CD4-positive, alpha-beta T cell (primary cell): ENCODE data around the gene TPCN2. TPM values are rescaled to one million over a fixed set of nuclear protein-coding genes. Genes with fewer than 3 reads are reported as not detected.

Source experiments
- ATAC-seq: fragments of 200-7000 bp; cut with Tn5 transposase; one replicate; pipeline ENCODE4 v1.10.0; 2022; ENCODE audit warnings: mild to moderate bottlenecking; ENCODE audit not compliant: poor library complexity
- CTCF ChIA-PET: fragments of 350-600 bp; sonication (Branson Sonifier 250); formaldehyde crosslinking; loops from one replicate; lab custom pipeline; 2021; ENCODE audit warnings: antibody characterized with exemption, inconsistent platforms; lab: Charles Lee
- POLR2A ChIA-PET: fragments of 350-600 bp; sonication (Branson Sonifier 250); formaldehyde crosslinking; loops from one replicate; lab custom pipeline; 2021; ENCODE audit warnings: antibody characterized with exemption, inconsistent platforms; lab: Charles Lee
- DNase-seq, 14 experiments: peaks; one replicate each; pipeline ENCODE4 v3.0.0-alpha.2; 2013 to 2020; ENCODE audit warnings: mixed read lengths in 2 of 14
- H3K27ac ChIP-seq, 2 donors: one replicate each; pipeline versions ENCODE4 v1.5.1 to v1.7.0; 2013; ENCODE audit warnings: low read length in 2 of 2, low read depth in 1 of 2, mild to moderate bottlenecking in 1 of 2
- H3K27me3 ChIP-seq, 2 experiments: 1 replicate in 1 of 2; 2 replicates in 1 of 2; pipeline versions ENCODE4 v1.6.1 to v1.7.0; 2013; ENCODE audit warnings: low read length in 2 of 2, control low read depth in 1 of 2, mild to moderate bottlenecking in 1 of 2, moderate library complexity in 1 of 2; ENCODE audit not compliant: insufficient read depth in 2 of 2, control insufficient read depth in 1 of 2
- H3K36me3 ChIP-seq: one replicate; pipeline ENCODE4 v1.6.1; 2013; ENCODE audit warnings: low read length, control low read depth; ENCODE audit not compliant: insufficient read depth
- H3K4me1 ChIP-seq: one replicate; pipeline ENCODE4 v1.6.1; 2013; ENCODE audit warnings: low read length, control low read depth; ENCODE audit not compliant: insufficient read depth
- H3K4me3 ChIP-seq: one replicate; pipeline ENCODE4 v1.5.1; 2013; ENCODE audit warnings: mild to moderate bottlenecking, low read length, moderate library complexity
- H3K9me3 ChIP-seq, 2 experiments: 1 replicate in 1 of 2; 2 replicates in 1 of 2; pipeline versions ENCODE4 v1.6.1 to v1.7.0; 2013; ENCODE audit warnings: low read length in 2 of 2, mild to moderate bottlenecking in 2 of 2, control low read depth in 1 of 2, moderate library complexity in 1 of 2; ENCODE audit not compliant: control insufficient read depth in 1 of 2, insufficient read depth in 1 of 2
- H3K27ac Mint-ChIP-seq: one replicate; pipeline ENCODE4 v1.8.0; 2020; ENCODE audit warnings: mixed read lengths
- H3K27me3 Mint-ChIP-seq: one replicate; pipeline ENCODE4 v1.8.0; 2021; ENCODE audit warnings: mixed read lengths
- H3K36me3 Mint-ChIP-seq: one replicate; pipeline ENCODE4 v1.8.0; 2021; ENCODE audit warnings: low read depth, mixed read lengths
- H3K4me1 Mint-ChIP-seq: one replicate; pipeline ENCODE4 v1.8.0; 2021; ENCODE audit warnings: low read depth, mixed read lengths
- H3K4me3 Mint-ChIP-seq: one replicate; pipeline ENCODE4 v1.8.0; 2020; ENCODE audit warnings: mild to moderate bottlenecking, mixed read lengths
- H3K9me3 Mint-ChIP-seq: one replicate; pipeline ENCODE4 v1.8.0; 2020; ENCODE audit warnings: mixed read lengths
- CTCF ChIP-seq: fragments of 200-600 bp; IDR thresholded peaks from one replicate; pipeline ENCODE4 v1.8.0; 2022; ENCODE audit warnings: antibody characterized with exemption, mild to moderate bottlenecking
- intact Hi-C, 2 experiments: fragments of 100-400 bp; cut with DNase I in 1 of 2; cut with micrococcal nuclease in 1 of 2; formaldehyde crosslinking; loops; one replicate each; pipeline versions ENCODE4 v1.15.1 to v1.9.0; 2023 to 2025; cut with DNase I, micrococcal nuclease
- total RNA-seq, 174 experiments: library from RNA in 2 of 174; stranded (reverse) in 2 of 174; gene quantifications; one replicate each; pipeline ENCODE4 v1.2.3 and lab custom pipeline; 2021 to 2026

TPCN2 gene
- total RNA-seq, 2 experiments from 2014 or later: 10.2 to 11.5 TPM

GRCh38 chr11:69104856-69105395 is 56.2 kb downstream of the TPCN2 start:
- intact Hi-C loops: loop anchor here in 1 of 2 experiments (5.0 to 10.0 kb wide), 2 partner anchors 107 to 190 kb away; partner anchors contain the start of gene MYEOV
- CTCF ChIA-PET: no interaction called here

GRCh38 chr11:69105461-69106030 is 56.8 kb downstream of the TPCN2 start:
- POLR2A ChIA-PET: no interaction called here
- H3K27me3 Mint-ChIP-seq: no peaks in the 10 kb centered on the region
- intact Hi-C loops: loop anchor here in 1 of 2 experiments (10.0 kb wide), 1 partner anchor 189 kb away; the partner anchor contains the start of gene MYEOV
- peaks cover 7% of the 10 kb centered on the region for H3K4me1 Mint-ChIP-seq
- no peak overlapping the region for H3K27ac ChIP-seq
- TF ChIP-seq CTCF: no peak
- DNase-seq (no peak), ATAC-seq (no peak)
- no peak overlapping the region for H3K4me3 ChIP-seq
- H3K4me3 Mint-ChIP-seq: no peak overlapping the region
- H3K36me3 ChIP-seq: no peaks in the 10 kb centered on the region
- peaks cover 13% of the 10 kb centered on the region for H3K4me1 ChIP-seq
- H3K27me3 ChIP-seq: peaks cover 0 to 5% of the 10 kb centered on the region in 2 experiments
- no peaks in the 10 kb centered on the region for H3K36me3 Mint-ChIP-seq
- no peak overlapping the region for H3K27ac Mint-ChIP-seq
- CTCF ChIA-PET: no interaction called here
- H3K9me3 Mint-ChIP-seq: no peaks in the 10 kb centered on the region
- H3K9me3 ChIP-seq: peaks cover 0 to 22% of the 10 kb centered on the region in 2 experiments

More at GRCh38 chr11:69104856-69105395, 56.2 kb downstream of the TPCN2 start:
- POLR2A ChIA-PET: no interaction called here
- Histone ChIP-seq H3K36me3 (no peaks in the 10 kb centered on the region), H3K9me3 (peaks cover 0 to 22% of the 10 kb centered on the region in 2 experiments), H3K4me3 (no peak overlapping the region), H3K27me3 (peaks cover 0 to 6% of the 10 kb centered on the region in 2 experiments), H3K4me1 (peaks cover 13% of the 10 kb centered on the region), H3K27ac (no peak overlapping the region)
- Mint-ChIP-seq H3K4me1 (peaks cover 7% of the 10 kb centered on the region), H3K27me3 (no peaks in the 10 kb centered on the region), H3K27ac (no peak overlapping the region), H3K36me3 (no peaks in the 10 kb centered on the region), H3K9me3 (no peaks in the 10 kb centered on the region), H3K4me3 (no peak overlapping the region)
- ATAC-seq: no peak
- no peak for DNase-seq
- TF ChIP-seq CTCF: no peak

GRCh38 chr11:69106031-69106811 is 57.5 kb downstream of the TPCN2 start:
- intact Hi-C loops: loop anchor here in 1 of 2 experiments (10.0 kb wide), 1 partner anchor 189 kb away; the partner anchor contains the start of gene MYEOV
- Histone ChIP-seq H3K27ac (no peak overlapping the region), H3K9me3 (peaks cover 0 to 22% of the 10 kb centered on the region in 2 experiments), H3K36me3 (no peaks in the 10 kb centered on the region), H3K4me3 (no peak overlapping the region), H3K27me3 (no peaks in the 10 kb centered on the region), H3K4me1 (peaks cover 13% of the 10 kb centered on the region)
- ATAC-seq (no peak), DNase-seq (no peak)
- no peaks in the 10 kb centered on the region for H3K9me3 Mint-ChIP-seq
- H3K36me3 Mint-ChIP-seq: no peaks in the 10 kb centered on the region
- H3K4me1 Mint-ChIP-seq: peaks cover 7% of the 10 kb centered on the region
- no peak for TF ChIP-seq CTCF
- no peak overlapping the region for H3K27ac Mint-ChIP-seq
- H3K27me3 Mint-ChIP-seq: no peaks in the 10 kb centered on the region
- ChIA-PET POLR2A (no interaction called here), CTCF (no interaction called here)
- H3K4me3 Mint-ChIP-seq: no peak overlapping the region
